Karpas-422 (cell line): ENCODE measurements around the gene XPR1. TPM values are rescaled to one million over a fixed set of nuclear protein-coding genes. Genes with fewer than 3 reads are reported as not detected.
"Not testable (repeated sequence)": the region's sequence is repeated elsewhere in the genome, so short reads cannot be mapped to it uniquely, and the experiment has no call there.

ENCODE experiments used
- DNase-seq: peaks from one replicate; pipeline ENCODE4 v3.0.0-alpha.2; 2015
- H2AFZ ChIP-seq: fragments of 200-600 bp; sonication (generic); 2 replicates; pipeline ENCODE4 v1.6.1; 2014; ENCODE audit warnings: antibody characterized with exemption, low read length, mixed read lengths
- H3K27ac ChIP-seq: fragments of 200-600 bp; sonication (generic); 2 replicates; pipeline ENCODE4 v1.5.1; 2014; ENCODE audit warnings: mild to moderate bottlenecking, low read length, moderate library complexity
- H3K27me3 ChIP-seq: fragments of 200-600 bp; sonication (generic); 2 replicates; pipeline ENCODE4 v1.6.1; 2014; ENCODE audit warnings: low read length, mixed read lengths
- H3K36me3 ChIP-seq: fragments of 200-600 bp; sonication (generic); 2 replicates; pipeline ENCODE4 v1.6.1; 2014; ENCODE audit warnings: low read length, mixed read lengths; ENCODE audit not compliant: insufficient read depth
- H3K4me1 ChIP-seq: fragments of 200-600 bp; sonication (generic); 2 replicates; pipeline ENCODE4 v1.6.1; 2014; ENCODE audit warnings: mild to moderate bottlenecking, low read length, mixed read lengths
- H3K4me2 ChIP-seq: fragments of 200-600 bp; sonication (generic); 2 replicates; pipeline ENCODE4 v1.6.1; 2014; ENCODE audit warnings: low read length, low read depth, mild to moderate bottlenecking; ENCODE audit not compliant: poor library complexity, severe bottlenecking
- H3K4me3 ChIP-seq: fragments of 200-600 bp; sonication (generic); 2 replicates; pipeline ENCODE4 v1.5.1; 2014; ENCODE audit warnings: mild to moderate bottlenecking, antibody characterized with exemption, low read length, mixed read lengths
- H3K79me2 ChIP-seq: fragments of 200-600 bp; sonication (generic); 2 replicates; pipeline ENCODE4 v1.6.1; 2014; ENCODE audit warnings: mild to moderate bottlenecking, low read length, mixed read lengths
- H3K9ac ChIP-seq: fragments of 200-600 bp; sonication (generic); 2 replicates; pipeline ENCODE4 v1.6.0; 2014; ENCODE audit warnings: low read length
- H3K9me2 ChIP-seq: fragments of 200-600 bp; sonication (generic), shearing (Covaris generic); replicated peaks from 2 replicates; pipeline ENCODE4 v1.6.0; 2014; ENCODE audit warnings: mild to moderate bottlenecking, low read length, moderate library complexity; ENCODE audit not compliant: insufficient read depth
- H3K9me3 ChIP-seq: fragments of 300-700, 200-600 bp; sonication (generic); 2 replicates; pipeline ENCODE4 v1.6.1; 2014; ENCODE audit warnings: low read length, mixed read lengths
- H4K20me1 ChIP-seq: fragments of 200-600 bp; sonication (generic); 2 replicates; pipeline ENCODE4 v1.6.1; 2014; ENCODE audit warnings: mild to moderate bottlenecking, antibody characterized with exemption, low read length, low read depth; ENCODE audit not compliant: insufficient read depth
- total RNA-seq: library from RNA; depleted of rRNA; stranded (reverse); fragments of >200 nt; shearing (Covaris generic); gene quantifications from 2 replicates; pipeline ENCODE4 v1.2.3, GENCODE V29; 2014; ENCODE audit warnings: low replicate concordance

XPR1 gene
- total RNA-seq, 1 experiment from 2014 or later: 38.3 TPM

DNA sequence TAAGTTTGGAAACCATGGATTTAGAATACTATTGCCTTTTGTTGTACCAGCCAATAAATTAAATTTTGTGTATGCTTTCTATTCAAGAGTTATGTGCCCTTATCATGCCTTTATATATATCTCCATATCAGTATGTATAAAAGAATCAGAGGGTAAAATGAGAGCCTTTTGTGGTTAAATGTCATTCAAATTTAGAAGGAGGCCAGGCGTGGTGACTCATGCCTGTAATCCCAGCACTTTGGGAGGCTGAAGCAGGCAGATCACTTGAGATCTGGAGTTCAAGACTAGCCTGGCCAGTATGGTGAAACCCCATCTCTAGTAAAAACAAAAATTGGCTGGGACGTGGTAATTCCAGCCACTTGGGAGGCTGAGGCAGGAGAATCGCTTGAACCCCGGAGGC, 88.9 kb downstream of the XPR1 start:
- Histone ChIP-seq H3K36me3 (no peaks in the 10 kb centered on the region), H3K9ac (no peak overlapping the region), H3K4me3 (no peak overlapping the region), H3K9me3 (no peaks in the 10 kb centered on the region), H2AFZ (no peak overlapping the region), H3K4me1 (no peaks in the 10 kb centered on the region), H3K27me3 (no peaks in the 10 kb centered on the region), H4K20me1 (no peaks in the 10 kb centered on the region), H3K4me2 (no peak overlapping the region), H3K9me2 (no peaks in the 10 kb centered on the region), H3K27ac (no peak overlapping the region), H3K79me2 (peaks cover 72% of the 10 kb centered on the region)
- DNase-seq: no peak

DNA sequence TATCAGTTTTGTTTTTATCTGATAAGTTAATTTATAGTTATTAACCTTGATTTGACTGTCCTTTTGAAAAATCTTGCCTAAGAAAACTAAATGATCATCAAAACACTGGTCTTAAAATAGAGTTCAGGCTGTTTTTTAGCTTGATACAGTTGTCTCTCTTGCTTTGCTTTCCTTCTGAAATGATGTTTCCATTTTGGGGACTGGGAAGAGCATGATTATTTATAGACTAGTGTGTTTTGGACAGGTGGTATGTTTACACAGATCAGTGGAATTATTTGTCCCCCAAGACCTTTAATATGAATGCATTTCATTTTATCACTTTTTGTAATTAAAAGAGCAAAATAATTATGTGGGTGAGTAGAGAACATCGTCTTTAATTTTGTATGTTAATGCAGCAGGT, 90.8 kb downstream of the XPR1 start:
- Histone ChIP-seq H3K9ac (no peak overlapping the region), H3K36me3 (no peaks in the 10 kb centered on the region), H3K27ac (no peak overlapping the region), H3K4me3 (no peak overlapping the region), H3K27me3 (no peaks in the 10 kb centered on the region), H3K4me2 (no peak overlapping the region), H3K4me1 (no peaks in the 10 kb centered on the region), H3K79me2 (peaks cover 60% of the 10 kb centered on the region), H2AFZ (no peak overlapping the region), H3K9me3 (no peaks in the 10 kb centered on the region), H4K20me1 (no peaks in the 10 kb centered on the region), H3K9me2 (no peaks in the 10 kb centered on the region)
- DNase-seq: no peak

DNA sequence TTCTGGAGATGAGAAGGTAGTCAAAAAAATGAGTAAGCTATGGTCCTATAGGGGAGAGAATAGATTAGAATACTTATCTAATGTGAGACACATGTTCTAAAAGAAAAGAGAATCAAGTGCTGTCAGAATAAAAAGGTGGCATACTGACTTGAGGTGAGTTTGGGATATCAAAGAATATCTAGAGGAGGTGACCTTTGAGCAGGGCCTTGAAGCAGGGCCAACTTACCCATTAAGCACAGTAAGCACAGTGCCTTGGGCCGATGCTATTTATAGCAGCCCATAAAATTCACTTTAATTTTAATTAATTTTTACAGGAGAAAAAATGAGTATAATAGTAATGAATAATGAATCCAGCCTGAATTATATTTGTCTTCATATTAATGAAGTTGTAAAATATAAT, 92.2 kb downstream of the XPR1 start:
- Histone ChIP-seq H3K4me3 (no peak overlapping the region), H3K4me2 (no peak overlapping the region), H3K9ac (no peak overlapping the region), H4K20me1 (no peaks in the 10 kb centered on the region), H2AFZ (no peak overlapping the region), H3K79me2 (peaks cover 64% of the 10 kb centered on the region), H3K9me2 (no peaks in the 10 kb centered on the region), H3K4me1 (no peaks in the 10 kb centered on the region), H3K9me3 (no peaks in the 10 kb centered on the region), H3K27ac (no peak overlapping the region), H3K27me3 (no peaks in the 10 kb centered on the region), H3K36me3 (no peaks in the 10 kb centered on the region)
- DNase-seq: no peak

GRCh38 chr1:180726024-180726423, 94.2 kb downstream of the XPR1 start:
- H3K4me2 ChIP-seq, H3K36me3 ChIP-seq, H2AFZ ChIP-seq: not testable (repeated sequence)

GRCh38 chr1:180727751-180728150, 95.9 kb downstream of the XPR1 start:
- DNase-seq, H3K36me3 ChIP-seq, H3K9ac ChIP-seq, H2AFZ ChIP-seq, H3K4me2 ChIP-seq, H3K9me2 ChIP-seq, H4K20me1 ChIP-seq, H3K27ac ChIP-seq, H3K4me3 ChIP-seq, H3K4me1 ChIP-seq, H3K27me3 ChIP-seq: not testable (repeated sequence)
- Histone ChIP-seq H3K79me2 (peaks cover 60% of the 10 kb centered on the region), H3K9me3 (peaks cover 15% of the 10 kb centered on the region)

More at GRCh38 chr1:180726024-180726423, 94.2 kb downstream of the XPR1 start:
- H3K27ac ChIP-seq, H3K9me2 ChIP-seq, H3K9ac ChIP-seq, H3K27me3 ChIP-seq, DNase-seq, H4K20me1 ChIP-seq, H3K4me1 ChIP-seq, H3K4me3 ChIP-seq: not testable (repeated sequence)
- H3K9me3 ChIP-seq: peaks cover 12% of the 10 kb centered on the region; the same call in 1 of the 2 replicates
- H3K79me2 ChIP-seq: peaks cover 71% of the 10 kb centered on the region

GRCh38 chr1:180728472-180729106, 96.8 kb downstream of the XPR1 start:
- H4K20me1 ChIP-seq: no peaks in the 10 kb centered on the region
- DNase-seq: no peak
- H3K36me3 ChIP-seq: no peaks in the 10 kb centered on the region
- no peaks in the 10 kb centered on the region for H3K4me1 ChIP-seq
- H3K4me3 ChIP-seq: no peak overlapping the region
- no peak overlapping the region for H3K9ac ChIP-seq
- H3K27ac ChIP-seq: no peak overlapping the region
- no peaks in the 10 kb centered on the region for H3K9me2 ChIP-seq
- no peak overlapping the region for H3K4me2 ChIP-seq
- H2AFZ ChIP-seq: no peak overlapping the region
- peaks cover 58% of the 10 kb centered on the region for H3K79me2 ChIP-seq
- no peaks in the 10 kb centered on the region for H3K27me3 ChIP-seq
- H3K9me3 ChIP-seq: peaks cover 21% of the 10 kb centered on the region

DNA sequence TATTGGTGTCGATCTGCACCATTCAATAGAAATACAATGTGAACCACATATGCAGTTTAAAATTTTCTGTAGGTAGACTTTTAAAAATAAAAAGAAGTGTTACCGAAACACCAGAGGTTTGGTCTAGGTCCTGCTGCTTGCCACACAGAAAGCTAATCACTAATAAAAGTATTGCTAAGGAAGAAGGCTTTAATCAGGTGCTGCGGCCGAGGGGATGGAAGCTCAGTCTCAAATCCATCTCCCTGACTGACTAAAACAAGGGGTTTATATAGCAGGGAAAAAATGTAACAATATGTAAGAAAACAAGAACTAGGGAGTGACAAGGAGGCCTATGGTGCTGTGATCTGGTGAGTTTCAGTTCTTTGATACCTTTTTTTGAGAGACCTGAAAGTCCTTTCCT, 99.3 kb downstream of the XPR1 start:
- H3K36me3 ChIP-seq: peaks cover 6% of the 10 kb centered on the region; the same call in 1 of the 2 replicates
- no peak overlapping the region for H3K9ac ChIP-seq
- H3K4me3 ChIP-seq: no peak overlapping the region
- no peaks in the 10 kb centered on the region for H3K4me1 ChIP-seq
- no peak overlapping the region for H3K27ac ChIP-seq
- no peaks in the 10 kb centered on the region for H3K27me3 ChIP-seq
- H3K9me3 ChIP-seq: peaks cover 34% of the 10 kb centered on the region
- H3K9me2 ChIP-seq: no peaks in the 10 kb centered on the region
- H3K4me2 ChIP-seq: no peak overlapping the region
- no peaks in the 10 kb centered on the region for H4K20me1 ChIP-seq
- H3K79me2 ChIP-seq: peaks cover 50% of the 10 kb centered on the region
- H2AFZ ChIP-seq: no peak overlapping the region
- no peak for DNase-seq

DNA sequence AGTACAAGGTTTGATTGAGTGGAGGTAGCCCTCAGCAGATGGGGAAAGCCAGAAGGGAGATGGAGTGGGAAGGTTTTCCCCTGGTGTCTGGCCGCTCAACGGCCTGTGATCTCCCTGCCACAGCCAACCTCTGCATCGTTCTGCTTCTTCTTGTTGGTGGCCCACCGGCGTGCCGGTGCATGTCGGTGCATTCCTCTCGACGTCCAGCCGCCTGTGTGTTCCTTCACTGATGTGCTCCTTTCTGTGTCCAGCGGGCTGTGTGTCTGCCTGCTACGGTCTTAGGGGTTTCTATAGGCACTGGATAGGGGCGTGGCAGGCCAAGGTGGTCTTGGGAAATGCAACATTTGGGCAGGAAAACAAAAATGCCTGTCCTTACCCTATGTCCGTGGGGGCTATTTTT, 101.0 kb downstream of the XPR1 start:
- Histone ChIP-seq H3K4me2 (no peak overlapping the region), H3K9me3 (peaks cover 34% of the 10 kb centered on the region)
- no peak for DNase-seq

More for the DNA sequence above, 101.0 kb downstream of the XPR1 start:
- Histone ChIP-seq H3K4me3 (no peak overlapping the region), H4K20me1 (no peaks in the 10 kb centered on the region), H3K27ac (no peak overlapping the region), H3K36me3 (peaks cover 6% of the 10 kb centered on the region; the same call in 1 of the 2 replicates), H2AFZ (no peak overlapping the region), H3K27me3 (no peaks in the 10 kb centered on the region), H3K4me1 (no peaks in the 10 kb centered on the region), H3K9ac (no peak overlapping the region), H3K9me2 (no peaks in the 10 kb centered on the region), H3K79me2 (peaks cover 54% of the 10 kb centered on the region)
